Smooth muscle cell of the brain vasculature (primary cell): ENCODE data around the gene TVP23C.
"Not testable (repeated sequence)": the region's sequence is repeated elsewhere in the genome, so short reads cannot be mapped to it uniquely, and the experiment has no call there.

Experiments used
- DNase-seq: peaks from one replicate; pipeline ENCODE4 v3.0.0-alpha.2; 2012; ENCODE audit warnings: low read depth, low spot score

TVP23C gene

DNA sequence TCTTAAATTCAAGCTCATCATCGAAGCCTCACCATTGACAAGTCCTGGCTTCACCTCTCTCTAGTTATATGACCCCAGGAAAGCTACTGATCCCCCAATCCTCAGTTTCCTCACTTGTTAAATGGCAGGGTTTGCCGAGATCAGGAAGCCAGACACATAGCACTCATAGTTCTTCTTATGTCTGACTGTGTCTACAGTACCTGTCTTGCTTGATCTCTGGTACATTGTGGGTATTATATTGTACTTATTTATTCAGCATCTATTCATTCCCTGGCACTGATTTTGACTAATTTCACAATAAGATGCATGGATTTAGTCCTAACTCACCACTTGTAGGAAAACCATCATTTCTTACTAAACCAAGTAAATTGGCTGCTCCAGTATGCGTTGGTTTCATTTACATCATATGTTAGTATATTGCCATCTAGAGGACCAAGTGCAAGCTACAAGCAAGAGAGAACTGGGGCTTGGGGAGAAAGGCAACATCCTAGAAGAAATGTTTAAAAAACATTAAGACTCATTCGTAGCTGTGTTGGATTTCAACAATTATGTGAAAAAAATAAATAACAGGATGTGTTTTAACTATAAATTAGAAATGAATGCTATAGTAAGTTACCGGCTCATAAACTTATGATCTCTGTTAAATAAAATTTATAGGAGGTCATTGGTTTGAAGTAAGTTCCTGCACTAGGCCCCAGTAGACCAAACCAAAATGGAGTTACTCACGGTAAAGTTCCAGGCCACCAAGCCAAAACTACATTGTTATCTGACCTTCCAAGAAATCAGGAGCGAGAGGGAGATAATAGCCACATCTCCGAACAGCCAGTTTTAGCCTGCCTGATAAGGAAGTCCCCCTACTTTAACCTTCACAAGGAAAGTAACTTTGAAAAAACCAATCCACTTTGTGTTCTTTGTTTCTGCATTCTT, 36.7 kb downstream of the TVP23C start:
- not testable (repeated sequence) for DNase-seq

DNA sequence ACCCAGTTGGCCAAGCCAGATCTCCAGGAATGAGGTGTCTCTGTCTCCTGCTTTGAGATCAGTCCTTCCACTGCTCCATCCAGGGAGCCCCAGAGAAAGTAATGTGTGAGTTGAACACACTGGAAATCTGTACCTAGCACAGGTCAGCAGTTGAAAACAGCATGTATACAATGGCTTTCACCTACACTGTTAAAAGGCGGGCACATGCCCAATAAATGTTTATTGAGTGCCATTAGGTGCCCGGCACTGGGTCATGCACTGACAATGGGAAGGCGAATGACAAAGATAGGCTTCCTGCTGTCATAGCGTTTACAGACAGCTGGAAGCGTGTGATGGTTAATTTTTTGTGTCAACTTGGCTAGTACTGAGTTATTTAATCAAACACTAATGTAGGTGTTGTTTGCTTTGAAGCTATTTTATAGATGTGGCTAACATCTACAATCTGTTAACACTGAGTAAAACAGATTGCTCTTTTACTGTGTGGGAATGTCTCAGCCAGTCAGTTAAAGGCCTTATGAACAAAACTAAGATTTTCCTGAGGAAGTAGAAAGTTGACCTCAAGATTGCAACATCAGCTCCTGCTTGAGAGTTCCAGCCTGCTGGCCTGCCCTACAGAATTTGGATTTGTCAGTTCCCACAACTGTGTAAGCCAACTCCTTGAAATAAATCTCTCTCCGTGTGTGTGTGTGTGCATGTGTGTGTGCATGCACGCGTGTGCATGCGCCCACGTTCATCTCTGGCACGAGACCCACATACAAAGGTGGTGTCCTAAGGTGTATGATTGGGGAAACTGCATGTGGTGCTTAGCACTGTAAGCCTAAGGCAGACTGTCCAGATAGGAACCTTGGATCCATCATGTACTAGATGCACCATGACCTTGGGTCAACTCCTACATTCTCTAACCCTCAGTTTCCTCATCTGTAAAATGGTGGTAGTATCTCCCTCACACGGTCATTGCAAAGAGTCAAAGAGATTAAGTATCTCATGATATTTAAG, 38.0 kb downstream of the TVP23C start:
- DNase-seq = not testable (repeated sequence)

DNA sequence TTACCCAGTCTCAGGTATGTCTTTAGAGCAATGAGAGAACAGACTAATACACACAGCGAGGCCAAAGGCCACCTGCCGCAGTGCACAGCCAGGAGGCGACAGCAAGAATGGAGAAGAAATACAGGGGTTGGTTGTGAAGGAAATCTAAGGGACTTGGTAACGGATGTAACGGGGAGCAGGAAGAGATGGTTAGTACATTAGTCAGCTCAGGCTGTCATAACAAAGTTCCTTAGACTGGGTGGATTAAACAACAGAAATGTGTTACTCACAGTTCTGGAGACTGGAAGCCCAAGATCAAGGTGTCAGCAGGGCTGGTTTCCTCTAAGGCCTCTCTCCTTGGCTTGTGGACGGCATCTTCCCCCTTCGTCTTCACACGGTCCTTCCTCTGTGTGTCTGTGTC, 47.1 kb downstream of the TVP23C start:
- DNase-seq = no peak

DNA sequence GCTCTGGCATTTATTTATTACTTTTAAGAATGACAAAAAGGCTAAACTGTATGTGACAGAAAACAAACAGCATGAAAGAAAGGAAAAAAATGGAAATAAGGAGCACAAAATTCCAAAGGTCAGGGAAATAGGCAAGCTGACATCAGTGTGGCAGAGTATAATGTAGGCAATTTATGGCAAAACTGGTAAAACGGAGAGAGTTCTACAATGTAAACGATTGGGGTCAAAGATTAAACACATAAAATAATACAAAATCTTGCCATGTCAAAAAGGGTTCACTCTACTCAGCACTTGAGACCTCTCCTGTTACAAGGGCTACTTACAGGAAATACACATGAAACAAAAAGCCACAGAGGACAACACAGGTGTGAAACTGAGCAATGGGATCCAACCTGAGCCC, 48.8 kb downstream of the TVP23C start:
- no peak for DNase-seq

DNA sequence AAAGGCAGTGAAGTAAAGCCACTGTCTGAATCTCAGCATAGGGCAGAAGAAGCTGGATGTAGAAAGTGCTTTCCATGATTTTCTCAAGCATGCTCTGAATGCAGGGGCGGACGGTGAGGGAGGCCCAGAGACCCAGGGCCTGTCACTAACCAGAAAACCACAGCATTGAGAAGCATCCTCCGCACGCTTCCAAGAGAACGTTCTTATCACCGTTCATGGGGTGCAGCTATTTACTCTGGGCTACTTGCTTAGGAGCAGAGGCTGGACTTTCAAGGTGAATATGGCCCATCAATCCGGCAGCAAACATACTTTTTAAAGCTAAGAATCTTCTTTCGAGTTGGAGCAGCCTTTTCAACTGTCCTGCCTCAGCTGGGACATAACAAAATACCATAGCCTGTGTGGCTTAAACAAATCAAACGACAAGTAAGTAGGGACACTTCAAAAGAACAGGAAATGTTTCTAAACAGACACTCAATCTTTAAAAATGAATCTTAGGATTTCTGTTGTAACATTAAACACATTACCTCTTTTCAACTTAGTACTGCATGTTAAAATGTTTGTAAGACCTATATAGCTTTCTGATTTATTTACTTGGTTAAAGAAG, 49.3 kb downstream of the TVP23C start:
- DNase-seq = no peak

DNA sequence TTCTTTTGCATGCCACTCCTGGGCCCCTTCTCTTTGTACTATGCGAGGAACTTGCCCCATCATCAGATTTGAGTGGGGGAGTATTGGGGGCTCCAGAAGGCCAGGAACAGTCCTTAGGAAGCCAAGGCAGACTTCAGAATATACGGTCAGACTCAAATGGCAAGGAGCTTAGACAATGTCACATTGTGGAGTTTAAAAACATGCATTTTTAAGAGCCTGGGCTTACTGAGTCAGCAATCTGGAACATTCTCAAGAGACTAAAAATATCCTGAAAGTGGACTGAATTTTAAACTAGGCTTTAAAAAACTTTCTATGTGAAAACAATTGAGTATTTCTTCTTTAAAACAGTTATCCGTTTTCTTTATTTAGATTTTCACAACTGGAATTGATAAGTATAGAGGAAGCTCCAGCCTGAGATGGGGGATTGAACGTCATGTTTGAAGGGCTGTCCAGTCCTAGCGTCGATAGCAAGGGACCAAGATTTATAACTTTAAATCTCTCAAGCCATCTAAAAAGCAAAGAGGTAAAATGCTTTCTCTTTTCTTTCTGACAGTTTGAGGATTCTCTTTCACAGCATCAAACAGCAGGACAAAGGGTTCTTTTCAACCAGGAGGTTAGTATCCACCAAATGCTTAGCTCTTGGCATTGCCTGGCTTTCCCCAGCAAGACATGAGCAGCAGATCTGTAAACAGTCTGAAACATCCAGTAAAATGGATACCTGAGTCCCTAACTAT, 50.1 kb downstream of the TVP23C start:
- DNase-seq = no peak

DNA sequence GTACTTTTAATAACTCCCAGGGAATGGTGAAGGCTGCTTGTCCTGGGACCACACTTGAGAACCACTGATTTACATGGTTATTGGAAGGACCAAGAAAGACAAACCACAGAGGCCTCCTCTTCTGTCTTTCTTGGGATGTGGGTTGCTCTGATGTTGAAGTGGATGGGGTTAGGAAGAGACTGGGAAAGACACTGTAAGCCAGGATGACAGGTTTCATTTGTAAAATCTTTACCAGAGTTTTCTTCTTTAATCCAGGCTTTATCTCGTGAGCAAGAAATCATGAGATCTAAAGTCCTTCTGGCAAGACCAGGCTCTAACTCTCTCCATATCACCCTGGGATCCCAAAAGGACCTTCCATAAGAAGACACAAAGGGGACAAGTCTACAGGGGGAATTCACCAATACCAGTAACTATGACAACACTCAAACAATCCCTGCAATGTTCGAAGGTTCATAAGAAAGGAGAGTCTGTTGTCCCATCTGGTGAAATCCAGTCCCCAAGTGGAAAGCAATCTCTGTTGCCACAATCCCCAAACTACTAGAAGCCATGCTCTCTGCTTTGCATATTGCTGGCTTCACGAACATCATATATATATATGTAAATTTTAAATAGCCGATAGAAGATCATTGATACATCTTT, 51.1 kb downstream of the TVP23C start:
- no peak for DNase-seq

DNA sequence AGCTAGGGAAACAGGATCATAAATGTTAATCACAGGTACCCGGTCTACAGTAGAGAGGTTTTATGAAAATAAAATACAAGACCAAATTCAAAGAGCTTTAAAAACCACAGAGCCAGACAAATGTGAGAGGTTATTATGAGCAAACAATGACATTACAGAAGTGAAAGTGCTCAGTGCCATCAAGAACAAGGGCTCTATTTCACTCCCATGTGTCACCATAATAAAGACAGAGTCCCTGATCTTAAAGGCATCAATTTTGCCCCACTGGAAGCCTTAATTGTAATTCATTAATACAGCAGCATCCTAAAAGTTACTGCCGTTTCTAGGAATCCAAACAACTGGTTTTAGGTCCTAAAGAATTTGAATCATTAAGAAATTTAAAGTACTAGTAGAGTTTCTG, 52.1 kb downstream of the TVP23C start:
- DNase-seq = no peak

DNA sequence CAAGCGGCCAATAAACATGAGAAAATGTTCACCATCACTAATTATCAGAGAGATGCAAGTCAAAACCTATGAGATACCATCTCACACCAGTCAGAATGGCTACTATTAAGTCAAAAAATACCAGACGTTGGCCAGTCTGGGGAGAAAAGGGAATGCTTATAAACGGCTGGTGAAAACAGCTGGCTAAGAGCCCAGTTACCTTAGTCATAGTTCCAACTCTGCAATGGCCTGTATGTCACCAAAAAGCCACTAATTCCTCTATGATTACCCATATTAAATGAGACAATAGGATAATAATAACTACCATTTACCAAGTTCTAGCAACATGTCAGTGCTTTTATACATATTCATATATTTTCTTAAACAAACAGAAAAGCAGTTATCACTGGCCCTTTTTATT, 52.9 kb downstream of the TVP23C start:
- no peak for DNase-seq

DNA sequence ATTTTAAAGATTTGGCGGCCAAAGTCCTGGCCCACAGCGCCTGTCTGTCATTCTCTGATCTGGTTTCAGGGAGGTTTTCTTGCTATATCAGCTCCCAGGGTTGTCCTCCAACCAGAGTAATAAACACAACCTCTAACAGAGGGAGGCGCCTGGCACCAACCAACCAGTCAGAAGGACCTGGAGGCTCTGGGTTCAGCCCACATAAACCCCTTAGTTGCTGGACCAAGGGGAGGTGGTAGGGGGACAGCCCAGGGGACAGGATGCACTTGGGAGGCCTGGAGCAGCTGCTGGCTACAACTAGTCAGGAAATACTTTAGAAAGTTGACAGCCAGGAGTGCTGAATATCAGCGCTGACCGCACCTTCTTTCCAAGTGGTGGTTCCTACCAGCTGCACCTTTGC, 54.2 kb downstream of the TVP23C start:
- DNase-seq = no peak

DNA sequence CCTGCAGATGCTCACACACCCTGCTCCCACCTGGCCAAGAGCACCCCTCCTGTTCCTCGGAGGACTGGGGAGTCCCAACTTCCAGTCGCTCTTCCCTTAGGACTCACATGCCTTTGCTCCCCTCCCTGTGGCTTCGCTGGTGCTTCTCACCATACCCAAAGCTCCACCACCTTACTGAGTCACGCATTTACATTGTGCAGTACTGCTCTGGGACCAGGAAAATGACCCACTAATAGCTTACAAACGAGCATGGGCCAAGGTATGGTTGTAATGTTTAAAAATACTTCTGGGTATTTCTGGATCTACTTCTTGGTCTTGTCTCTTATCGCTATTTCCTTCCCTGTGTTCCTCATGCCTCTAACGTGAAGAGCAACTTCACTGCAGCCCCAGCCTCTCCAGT, 54.8 kb downstream of the TVP23C start:
- DNase-seq = no peak

DNA sequence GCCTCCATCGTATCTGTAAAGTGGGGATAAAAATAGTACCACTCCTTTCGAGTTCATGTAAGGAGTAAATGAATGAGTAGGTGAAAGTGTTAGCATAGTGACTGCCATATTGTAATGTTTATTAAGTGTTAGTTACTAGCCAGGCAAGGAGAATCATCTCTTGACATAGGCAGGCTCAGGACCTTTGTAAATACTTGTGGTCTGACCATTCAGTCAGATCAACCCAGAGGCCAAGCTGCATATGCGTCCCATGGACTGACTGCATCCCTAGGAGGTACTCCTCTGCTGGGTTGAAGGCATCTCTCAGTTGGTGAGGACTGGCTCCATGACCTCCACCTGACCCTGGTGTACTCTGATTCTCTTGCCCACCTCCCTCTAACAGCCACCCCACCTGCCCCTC, 55.4 kb downstream of the TVP23C start:
- no peak for DNase-seq

DNA sequence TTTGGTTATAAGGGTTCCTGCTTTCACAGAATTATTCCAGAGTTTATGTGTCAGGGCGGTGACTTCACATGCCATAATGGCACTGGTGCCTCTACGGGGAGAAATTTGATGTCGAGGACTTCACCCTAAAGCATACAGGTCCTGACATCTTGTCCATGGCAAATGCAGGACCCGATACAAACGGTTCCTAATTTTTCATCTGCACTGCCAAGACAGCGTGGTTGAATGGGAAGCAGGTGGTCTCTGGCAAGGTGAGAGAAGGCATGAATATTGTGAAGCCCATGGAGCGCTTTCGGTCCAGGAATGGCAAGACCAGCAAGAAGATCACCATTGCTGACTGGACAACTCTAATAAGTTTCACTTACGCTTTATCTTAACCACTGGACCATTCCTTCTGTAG, 56.3 kb downstream of the TVP23C start:
- DNase-seq = no peak

DNA sequence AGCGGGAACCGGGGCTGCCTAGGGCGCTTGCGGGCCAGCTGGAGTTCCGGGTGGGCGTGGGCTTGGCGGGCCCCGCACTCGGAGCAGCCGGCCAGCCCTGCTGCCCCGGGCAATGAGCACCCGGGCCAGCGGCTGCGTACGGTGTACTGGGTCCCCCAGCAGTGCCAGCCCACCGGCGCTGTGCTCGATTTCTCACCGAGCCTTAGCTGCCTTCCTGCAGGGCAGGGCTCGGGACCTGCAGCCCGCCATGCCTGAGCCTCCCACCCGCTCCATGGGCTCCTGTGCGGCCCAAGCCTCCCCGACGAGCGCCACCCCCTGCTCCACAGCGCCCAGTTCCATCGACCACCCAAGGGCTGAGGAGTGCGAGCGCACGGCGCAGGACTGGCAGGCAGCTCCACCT, 57.6 kb downstream of the TVP23C start:
- DNase-seq = not testable (repeated sequence)

DNA sequence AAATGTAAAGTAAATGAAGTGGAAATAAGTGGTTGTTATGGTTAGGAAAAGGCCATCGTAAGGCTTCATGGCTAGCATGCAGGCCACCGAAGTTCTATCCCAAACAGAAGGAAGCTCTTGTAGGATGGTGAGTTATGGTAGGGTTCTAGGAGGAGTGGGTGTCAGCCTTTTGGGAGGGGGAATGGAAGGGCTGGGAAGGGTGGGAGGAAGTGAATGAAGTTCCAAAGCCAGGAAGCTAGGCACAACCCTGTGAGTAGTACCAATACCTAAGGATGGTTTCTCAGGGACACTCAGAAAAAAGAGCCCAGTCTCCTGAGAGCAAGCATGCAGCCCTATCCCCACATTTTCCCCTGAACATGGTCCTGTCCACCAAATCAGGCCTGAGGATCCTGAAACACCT, 59.6 kb downstream of the TVP23C start:
- DNase-seq = no peak

DNA sequence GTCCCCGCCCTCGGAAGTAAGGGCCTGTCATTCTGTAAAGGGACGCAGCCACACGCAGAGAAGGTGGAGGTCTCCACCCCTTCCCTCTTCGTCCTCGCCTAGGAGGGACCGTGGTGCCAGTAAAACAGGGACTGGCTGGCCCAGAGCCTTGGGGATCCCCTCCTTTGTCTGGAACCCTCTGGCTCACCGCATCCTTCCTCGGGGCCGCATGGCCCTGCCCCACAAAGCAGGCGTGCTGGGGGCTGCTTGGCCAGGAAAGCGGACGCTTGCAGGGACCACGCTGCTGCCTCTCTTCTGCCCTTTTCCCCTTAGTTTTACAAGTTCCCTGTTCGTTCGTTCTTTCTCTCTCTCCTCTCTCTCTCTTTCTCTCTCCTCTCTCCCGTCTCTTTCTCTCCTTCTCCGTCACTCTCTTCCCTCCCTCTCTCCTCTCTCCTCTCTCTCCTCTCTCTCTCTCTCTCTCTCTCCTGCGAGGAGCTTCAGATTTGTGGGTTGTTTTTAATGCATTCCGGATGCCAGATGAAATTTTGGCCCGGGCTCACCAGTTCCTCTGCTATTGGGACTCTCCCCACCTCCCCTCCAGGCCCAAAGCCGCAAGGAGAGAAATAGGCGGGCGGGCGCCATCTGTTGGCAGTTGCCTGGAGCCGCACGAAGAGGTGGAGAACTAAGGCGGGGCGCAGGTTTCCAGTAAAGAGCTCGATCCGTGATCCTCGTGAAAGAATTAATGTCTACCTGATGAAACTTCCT, 60.7 kb downstream of the TVP23C start:
- DNase-seq = peak; percentile 61

DNA sequence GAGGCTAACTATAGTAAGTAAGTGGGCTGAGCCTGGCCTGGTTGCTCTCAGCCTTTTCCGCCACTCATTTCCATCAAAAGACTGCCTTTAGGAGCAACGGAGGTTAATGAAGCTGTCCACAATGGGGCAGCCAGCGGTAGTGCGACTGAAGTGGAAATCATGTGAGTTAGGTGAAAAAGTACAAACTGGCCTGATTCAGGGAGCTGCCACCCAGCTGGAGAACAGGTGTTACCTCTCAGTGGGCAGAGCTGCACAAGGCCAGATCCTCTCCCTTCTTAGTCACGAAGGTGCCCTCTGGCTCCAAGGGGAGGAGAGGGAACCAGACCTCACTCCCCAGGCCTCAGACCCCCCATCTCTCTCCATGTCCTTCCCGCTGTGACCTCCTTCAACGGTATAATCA, 61.5 kb downstream of the TVP23C start:
- no peak for DNase-seq

DNA sequence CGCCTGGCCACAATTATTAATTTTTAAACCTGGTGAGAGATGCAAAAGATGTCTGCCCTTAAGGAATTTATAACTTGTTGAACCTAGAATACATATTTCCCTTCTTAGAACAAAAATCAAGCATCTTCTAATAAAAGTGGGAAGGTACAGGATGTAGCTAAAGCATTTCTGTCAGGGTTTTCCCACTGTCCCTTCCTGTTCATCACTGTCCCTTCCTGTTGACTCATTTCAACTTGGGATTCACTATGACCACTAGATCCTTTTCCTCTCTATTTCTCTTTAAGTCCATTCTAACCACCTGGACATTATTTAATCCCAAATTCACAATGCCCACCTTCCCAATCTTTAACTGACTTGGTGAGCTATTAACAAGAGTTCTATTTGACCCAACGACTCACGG, 62.0 kb downstream of the TVP23C start:
- no peak for DNase-seq

DNA sequence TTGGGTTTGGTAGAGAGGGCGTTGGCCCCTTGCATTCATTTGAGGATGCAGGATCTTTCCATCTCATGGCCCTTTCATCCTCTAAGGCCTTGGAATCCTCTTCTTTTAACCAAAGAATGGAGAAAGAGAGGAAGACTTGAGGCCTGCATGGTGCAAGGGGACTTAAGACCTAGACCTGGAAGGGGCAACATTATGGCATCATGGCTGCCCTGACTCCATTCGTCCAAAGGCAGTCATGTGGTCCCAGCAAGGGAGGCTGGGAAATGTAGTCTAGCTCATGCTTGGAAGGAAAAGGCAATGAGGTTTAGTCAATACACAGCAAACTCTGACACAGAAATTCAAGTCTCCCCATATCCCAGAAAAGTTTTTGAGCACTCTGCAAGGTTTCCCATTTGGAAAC, 65.2 kb downstream of the TVP23C start:
- no peak for DNase-seq
